ENCODE data around the gene RAB11FIP4.
A peak's percentile ranks its signal among the peaks of the same experiment; 100 is the strongest.

Gene RAB11FIP4

DNA sequence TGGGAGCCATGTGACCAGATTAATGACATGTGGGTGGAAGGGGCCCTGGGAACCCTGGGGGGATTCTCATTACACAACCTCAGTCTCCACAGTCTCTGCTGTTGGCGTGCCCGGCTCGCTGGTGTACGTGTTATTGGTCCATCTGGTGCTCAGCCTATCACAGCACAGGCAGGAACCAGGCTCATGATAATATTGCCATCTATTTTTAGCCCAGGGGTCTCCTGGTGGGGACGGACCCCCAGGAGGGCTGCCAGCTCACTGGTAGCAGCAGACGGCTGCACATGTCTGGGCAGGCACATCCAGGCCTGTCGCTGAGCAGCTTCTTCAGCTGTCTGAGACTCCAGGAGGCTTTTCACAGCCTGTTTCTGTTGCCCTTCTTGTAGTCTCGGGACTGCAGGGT is 123.8 kb downstream of the RAB11FIP4 start:
- DNase-seq (ENCODE audit: low spot score in 2 of 2) (no peak), ATAC-seq (no peak)
- Mint-ChIP-seq H3K36me3 (peaks cover 31% of the 10 kb centered on the region), H3K27ac (peak overlapping the region; percentile 99), H3K4me3 (no peak overlapping the region), H3K9me3 (no peaks in the 10 kb centered on the region), H3K4me1 (peaks cover 54% of the 10 kb centered on the region)

GRCh38 chr17:31517524-31517923 is 126.0 kb downstream of the RAB11FIP4 start:
- ATAC-seq = no peak

GRCh38 chr17:31518478-31518877 is 127.0 kb downstream of the RAB11FIP4 start:
- Mint-ChIP-seq H3K4me1 (peaks cover 32% of the 10 kb centered on the region), H3K36me3 (peaks cover 51% of the 10 kb centered on the region)
- ATAC-seq = no peak

More at GRCh38 chr17:31517524-31517923, 126.0 kb downstream of the RAB11FIP4 start:
- no peak overlapping the region for H3K4me3 Mint-ChIP-seq
- no peaks in the 10 kb centered on the region for H3K9me3 Mint-ChIP-seq
- no peak for DNase-seq (ENCODE audit: low spot score in 2 of 2)
- peaks cover 47% of the 10 kb centered on the region for H3K36me3 Mint-ChIP-seq
- H3K27ac Mint-ChIP-seq = no peak overlapping the region
- peaks cover 37% of the 10 kb centered on the region for H3K4me1 Mint-ChIP-seq

GRCh38 chr17:31521632-31522283 is 130.3 kb downstream of the RAB11FIP4 start:
- no peak overlapping the region for H3K27ac Mint-ChIP-seq

More at GRCh38 chr17:31518478-31518877, 127.0 kb downstream of the RAB11FIP4 start:
- no peak for DNase-seq (ENCODE audit: low spot score in 2 of 2)
- H3K4me3 Mint-ChIP-seq = no peak overlapping the region
- no peak overlapping the region for H3K27ac Mint-ChIP-seq
- no peaks in the 10 kb centered on the region for H3K9me3 Mint-ChIP-seq

DNA sequence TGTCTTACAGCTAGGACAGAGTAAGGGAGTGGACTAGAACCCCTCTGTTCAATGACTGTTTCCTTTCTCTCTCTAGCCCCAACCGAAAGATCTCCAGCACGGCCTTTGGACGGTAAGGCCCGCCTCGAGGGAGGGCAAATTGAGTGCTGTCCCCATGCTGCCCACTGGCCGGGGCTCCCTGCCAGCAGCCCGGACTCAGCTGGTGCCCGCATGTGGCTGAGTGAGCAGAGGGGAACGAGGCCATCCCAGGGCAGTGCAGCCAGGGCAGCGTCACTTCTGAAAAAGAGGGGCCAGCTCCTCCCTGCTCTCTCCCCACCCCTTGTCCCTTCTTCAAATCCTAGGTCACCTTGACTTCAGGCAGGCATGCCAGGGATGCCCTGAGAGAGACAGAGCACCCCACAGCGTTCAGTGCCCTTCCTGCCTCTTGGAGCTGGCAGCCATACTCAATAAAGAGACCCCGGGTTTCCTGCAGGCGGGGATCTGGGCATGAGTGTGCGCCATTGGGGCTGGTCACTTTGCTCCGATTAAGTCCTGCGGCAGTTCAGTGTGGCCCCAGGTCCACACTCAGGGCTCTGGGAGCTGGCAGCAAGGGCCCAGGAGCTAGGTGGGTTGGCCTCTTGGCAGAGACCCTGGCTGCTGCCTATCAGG is 130.9 kb downstream of the RAB11FIP4 start:
- Mint-ChIP-seq H3K9me3 (no peaks in the 10 kb centered on the region), H3K4me1 (peaks cover 5% of the 10 kb centered on the region), H3K27ac (peak overlapping the region; percentile 70), H3K36me3 (peaks cover 78% of the 10 kb centered on the region), H3K4me3 (no peak overlapping the region)
- DNase-seq (ENCODE audit: low spot score in 2 of 2) = no peak
- no peak for ATAC-seq

More at GRCh38 chr17:31521632-31522283, 130.3 kb downstream of the RAB11FIP4 start:
- Mint-ChIP-seq H3K36me3 (peaks cover 74% of the 10 kb centered on the region), H3K4me3 (no peak overlapping the region), H3K4me1 (peaks cover 6% of the 10 kb centered on the region), H3K9me3 (no peaks in the 10 kb centered on the region)
- ATAC-seq (no peak), DNase-seq (ENCODE audit: low spot score in 2 of 2) (no peak)

- Mint-ChIP-seq H3K9me3 (no peaks in the 10 kb centered on the region), H3K36me3 (peaks cover 78% of the 10 kb centered on the region), H3K27ac (peak overlapping the region; percentile 70), H3K4me3 (no peak overlapping the region), H3K4me1 (peaks cover 5% of the 10 kb centered on the region)
- DNase-seq (ENCODE audit: low spot score in 2 of 2) (no peak), ATAC-seq (no peak)
Observed at GRCh38 chr17:31522987-31523495, 131.6 kb downstream of the RAB11FIP4 start.

DNA sequence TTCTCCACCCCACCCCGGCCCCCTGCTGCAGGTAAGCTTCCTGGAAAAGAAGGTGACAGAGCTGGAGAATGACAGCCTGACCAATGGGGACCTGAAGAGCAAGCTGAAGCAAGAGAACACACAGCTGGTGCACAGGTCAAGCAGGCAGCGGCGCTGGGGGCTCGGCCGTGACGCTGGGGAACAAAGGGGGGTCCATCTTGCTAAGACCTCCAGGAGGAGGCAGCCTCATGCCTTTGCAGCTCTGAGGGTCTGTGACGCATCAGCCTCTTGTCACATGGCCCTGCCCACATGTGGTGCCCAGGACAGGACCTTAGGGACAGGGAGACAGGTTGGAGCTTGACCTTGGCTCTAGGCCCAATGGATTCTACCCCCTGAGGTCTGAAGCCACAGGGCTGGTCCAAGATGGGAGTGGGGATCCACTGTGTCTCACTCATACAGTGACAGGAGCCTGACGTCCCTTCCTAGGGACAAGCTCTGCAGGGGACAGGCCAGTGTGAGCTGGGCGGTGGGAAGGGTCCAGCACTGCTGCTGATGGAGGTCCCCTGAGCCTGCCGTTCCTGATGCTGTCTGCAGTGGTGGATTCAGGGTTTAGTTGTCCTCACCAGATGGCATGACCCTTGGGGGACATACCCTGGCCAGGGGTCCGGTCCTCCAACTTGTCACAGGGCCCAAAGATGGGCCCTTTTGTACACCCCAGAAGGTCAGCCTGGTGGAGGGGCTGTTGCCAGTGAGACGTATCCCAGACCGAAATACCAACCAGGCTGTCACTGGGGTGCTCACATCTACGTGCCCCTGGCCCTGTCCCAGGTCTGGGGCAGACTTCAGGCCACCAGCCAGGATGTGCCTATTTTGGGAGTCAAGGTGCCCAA is 132.6 kb downstream of the RAB11FIP4 start:
- no peak overlapping the region for H3K27ac Mint-ChIP-seq
- ATAC-seq = no peak
- no peaks in the 10 kb centered on the region for H3K9me3 Mint-ChIP-seq
- no peak for DNase-seq (ENCODE audit: low spot score in 2 of 2)
- peaks cover 78% of the 10 kb centered on the region for H3K36me3 Mint-ChIP-seq
- H3K4me1 Mint-ChIP-seq = peaks cover 5% of the 10 kb centered on the region
- no peak overlapping the region for H3K4me3 Mint-ChIP-seq

DNA sequence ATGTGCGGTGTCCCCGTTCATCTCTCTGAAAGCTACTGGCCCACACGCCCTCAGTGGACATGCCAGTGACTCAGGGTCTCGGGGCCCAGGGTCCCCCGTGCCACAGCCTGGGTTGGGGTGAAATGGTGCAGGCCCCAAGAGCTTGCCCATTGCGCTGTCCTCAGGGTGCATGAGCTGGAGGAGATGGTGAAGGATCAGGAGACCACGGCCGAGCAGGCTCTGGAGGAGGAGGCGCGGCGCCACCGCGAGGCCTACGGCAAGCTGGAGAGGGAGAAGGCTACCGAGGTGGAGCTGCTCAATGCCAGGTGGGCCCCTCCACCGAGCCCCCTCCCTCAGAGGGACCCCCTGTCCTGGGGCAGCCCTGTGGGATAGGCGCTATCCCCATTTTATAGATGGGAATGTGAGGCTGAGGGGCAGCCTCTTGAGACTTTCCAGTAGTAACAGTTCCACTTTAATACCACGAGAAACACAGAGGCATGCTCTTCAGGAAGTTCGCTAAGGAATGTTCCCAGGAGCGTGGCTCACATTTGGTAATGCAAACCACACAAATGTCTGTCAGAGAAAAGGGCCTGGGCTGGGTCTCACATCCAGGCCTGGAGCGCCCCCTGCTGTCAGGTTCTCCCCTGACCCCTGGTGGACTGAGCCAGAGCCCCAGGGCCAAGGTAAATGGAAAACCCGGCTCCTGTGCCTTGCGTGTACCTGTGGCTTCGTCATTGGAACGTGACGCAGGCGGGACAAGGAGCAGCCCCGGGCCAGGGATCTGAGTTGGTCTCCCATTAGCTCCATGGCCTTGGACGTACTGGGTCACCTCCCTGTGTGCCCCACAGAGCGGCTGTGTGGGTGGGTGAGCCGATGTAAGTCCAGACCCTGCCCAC is 133.7 kb downstream of the RAB11FIP4 start:
- Mint-ChIP-seq H3K27ac (no peak overlapping the region), H3K9me3 (no peaks in the 10 kb centered on the region), H3K36me3 (peaks cover 75% of the 10 kb centered on the region), H3K4me3 (no peak overlapping the region), H3K4me1 (peaks cover 5% of the 10 kb centered on the region)
- ATAC-seq (peak; percentile 83), DNase-seq (ENCODE audit: low spot score in 2 of 2) (peak; percentile 89 to 93)

GRCh38 chr17:31525801-31526549 is 134.5 kb downstream of the RAB11FIP4 start:
- H3K36me3 Mint-ChIP-seq = peaks cover 72% of the 10 kb centered on the region
- H3K9me3 Mint-ChIP-seq = no peaks in the 10 kb centered on the region
- H3K4me1 Mint-ChIP-seq = peaks cover 5% of the 10 kb centered on the region

GRCh38 chr17:31527606-31528005 is 136.1 kb downstream of the RAB11FIP4 start:
- peaks cover 74% of the 10 kb centered on the region for H3K36me3 Mint-ChIP-seq
- H3K9me3 Mint-ChIP-seq = no peaks in the 10 kb centered on the region
- H3K27ac Mint-ChIP-seq = no peak overlapping the region
- no peak overlapping the region for H3K4me3 Mint-ChIP-seq
- peaks cover 6% of the 10 kb centered on the region for H3K4me1 Mint-ChIP-seq
- no peak for DNase-seq (ENCODE audit: low spot score in 2 of 2)
- ATAC-seq = no peak

More at GRCh38 chr17:31525801-31526549, 134.5 kb downstream of the RAB11FIP4 start:
- DNase-seq (ENCODE audit: low spot score in 2 of 2) = no peak
- Mint-ChIP-seq H3K4me3 (no peak overlapping the region), H3K27ac (no peak overlapping the region)
- ATAC-seq = no peak

GRCh38 chr17:31528291-31528874 is 136.9 kb downstream of the RAB11FIP4 start:
- Mint-ChIP-seq H3K27ac (no peak overlapping the region), H3K9me3 (no peaks in the 10 kb centered on the region), H3K4me1 (peaks cover 14% of the 10 kb centered on the region), H3K4me3 (no peak overlapping the region), H3K36me3 (peaks cover 74% of the 10 kb centered on the region)
- DNase-seq (ENCODE audit: low spot score in 2 of 2) (no peak), ATAC-seq (no peak)

DNA sequence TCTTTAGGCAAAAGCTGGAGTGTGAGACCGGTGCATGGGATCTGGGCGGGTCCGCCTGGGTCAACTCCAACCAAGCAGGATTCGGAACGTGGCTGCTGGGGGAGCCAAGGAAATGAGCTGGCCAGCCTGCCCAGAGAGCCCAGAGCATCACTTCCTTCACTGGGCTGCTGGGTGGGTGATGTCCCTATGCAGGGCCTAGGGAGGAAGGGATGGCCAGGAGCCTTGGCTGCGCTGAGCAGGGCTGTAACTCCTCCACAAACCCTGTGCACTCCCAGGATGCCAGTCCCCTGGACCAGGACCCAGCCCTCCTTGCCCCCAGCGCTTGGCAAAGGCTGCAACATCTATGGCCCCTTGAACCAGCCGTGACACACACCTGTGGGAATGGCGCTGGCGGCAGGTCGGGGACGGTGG is 138.4 kb downstream of the RAB11FIP4 start:
- DNase-seq (ENCODE audit: low spot score in 2 of 2) = no peak
- no peak for ATAC-seq
- Mint-ChIP-seq H3K4me3 (no peak overlapping the region), H3K4me1 (peaks cover 13% of the 10 kb centered on the region), H3K27ac (no peak overlapping the region), H3K36me3 (peaks cover 64% of the 10 kb centered on the region), H3K9me3 (no peaks in the 10 kb centered on the region)

DNA sequence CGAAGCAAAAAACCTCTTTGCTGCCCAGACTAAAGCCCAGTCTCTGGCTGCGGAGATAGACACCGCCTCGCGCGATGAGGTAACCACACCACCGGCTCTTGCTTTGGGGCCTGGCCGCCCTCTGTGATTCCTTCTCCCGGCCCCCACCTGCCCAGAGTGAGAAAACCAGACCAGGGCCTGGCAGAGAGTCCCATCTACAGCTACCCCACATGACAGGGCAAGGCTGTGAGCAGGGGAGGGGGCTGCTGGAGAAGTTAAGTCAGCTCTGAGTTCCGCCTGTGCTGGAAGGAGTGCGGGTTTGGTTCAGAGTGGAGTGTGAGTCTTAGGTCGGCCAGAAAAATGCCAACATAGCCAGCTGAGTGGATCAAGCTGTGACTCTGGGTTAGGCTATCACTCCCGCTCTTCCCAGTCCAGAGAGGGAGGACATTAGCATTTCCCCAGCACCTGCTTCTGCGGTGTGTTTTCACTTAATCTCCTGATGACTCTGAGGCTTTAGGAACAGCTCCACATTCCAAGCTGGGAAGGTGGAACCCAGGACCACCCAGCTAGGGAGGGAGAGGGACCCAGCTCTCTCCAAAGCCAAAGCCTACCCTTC is 139.0 kb downstream of the RAB11FIP4 start:
- Mint-ChIP-seq H3K27ac (no peak overlapping the region), H3K4me3 (no peak overlapping the region), H3K9me3 (no peaks in the 10 kb centered on the region), H3K36me3 (peaks cover 59% of the 10 kb centered on the region), H3K4me1 (peaks cover 13% of the 10 kb centered on the region)
- no peak for ATAC-seq
- no peak for DNase-seq (ENCODE audit: low spot score in 2 of 2)

All from stimulated activated effector memory CD8-positive, alpha-beta T cell treated with anti-CD3 and anti-CD28 coated beads, Interleukin-12 subunit alpha, Interleukin-12 subunit beta, amount 100 ng/mL, for 72 hours (primary cell).